H1 (cell line): Measurements from ENCODE around the gene GSTM3.

ENCODE experiments used
- CBX5 ChIP-seq: fragments of 300-800, 300-1000 bp; sonication (generic); IDR thresholded peaks from 2 replicates; pipeline ENCODE4 v1.7.1; 2016; ENCODE audit warnings: antibody characterized with exemption, low read length, low read depth
- POLR2AphosphoS5 ChIP-seq: IDR thresholded peaks from 2 replicates; pipeline ENCODE4 v1.6.1; 2011; ENCODE audit warnings: low read depth, low read length
- SUZ12 ChIP-seq: fragments of 200-600 bp; sonication (generic); IDR thresholded peaks from 2 replicates; pipeline ENCODE4 v1.6.1; 2012; ENCODE audit warnings: mild to moderate bottlenecking, inconsistent platforms, low read length, moderate library complexity, mixed read lengths
- TAF1 ChIP-seq: IDR thresholded peaks from 2 replicates; pipeline ENCODE4 v1.6.1; 2011; ENCODE audit warnings: mild to moderate bottlenecking, low read depth, low read length
- TF ChIP-seq, protein P1 (sequence below), 3 experiments: IDR thresholded peaks; 1 replicate in 2 of 3; 2 replicates in 1 of 3; pipeline versions ENCODE4 v1.5.1 to v1.6.1; 2011; ENCODE audit warnings: low read length in 3 of 3, mild to moderate bottlenecking in 3 of 3, inconsistent platforms in 2 of 3, low read depth in 1 of 3, moderate library complexity in 1 of 3; ENCODE audit not compliant: insufficient read depth in 1 of 3; ENCODE audit errors: control extremely low read depth in 1 of 3

DNA sequence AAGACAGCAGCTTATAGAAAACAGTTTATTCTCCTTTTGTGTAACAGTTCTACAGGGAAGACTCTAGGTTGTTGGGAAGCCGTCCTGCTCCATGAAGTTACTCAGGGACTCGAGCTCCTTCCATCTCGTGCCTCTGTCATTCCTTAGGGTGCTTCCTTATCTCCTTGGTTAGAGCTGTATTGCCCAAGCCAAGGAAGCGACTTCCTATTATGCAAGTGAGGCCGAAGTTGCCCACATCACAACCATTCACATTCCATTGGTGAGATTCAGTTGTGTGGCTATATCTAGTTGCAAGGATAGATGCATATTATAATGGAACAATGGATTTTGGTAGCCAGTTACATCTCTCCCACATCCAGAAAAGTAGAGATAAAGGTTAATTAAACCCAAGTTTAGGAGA lies 19.8 kb downstream of the GSTM3 start:
- TF ChIP-seq POLR2AphosphoS5 (no peak), CBX5 (no peak), TAF1 (no peak), SUZ12 (no peak)
- TF ChIP-seq, protein P1, sequence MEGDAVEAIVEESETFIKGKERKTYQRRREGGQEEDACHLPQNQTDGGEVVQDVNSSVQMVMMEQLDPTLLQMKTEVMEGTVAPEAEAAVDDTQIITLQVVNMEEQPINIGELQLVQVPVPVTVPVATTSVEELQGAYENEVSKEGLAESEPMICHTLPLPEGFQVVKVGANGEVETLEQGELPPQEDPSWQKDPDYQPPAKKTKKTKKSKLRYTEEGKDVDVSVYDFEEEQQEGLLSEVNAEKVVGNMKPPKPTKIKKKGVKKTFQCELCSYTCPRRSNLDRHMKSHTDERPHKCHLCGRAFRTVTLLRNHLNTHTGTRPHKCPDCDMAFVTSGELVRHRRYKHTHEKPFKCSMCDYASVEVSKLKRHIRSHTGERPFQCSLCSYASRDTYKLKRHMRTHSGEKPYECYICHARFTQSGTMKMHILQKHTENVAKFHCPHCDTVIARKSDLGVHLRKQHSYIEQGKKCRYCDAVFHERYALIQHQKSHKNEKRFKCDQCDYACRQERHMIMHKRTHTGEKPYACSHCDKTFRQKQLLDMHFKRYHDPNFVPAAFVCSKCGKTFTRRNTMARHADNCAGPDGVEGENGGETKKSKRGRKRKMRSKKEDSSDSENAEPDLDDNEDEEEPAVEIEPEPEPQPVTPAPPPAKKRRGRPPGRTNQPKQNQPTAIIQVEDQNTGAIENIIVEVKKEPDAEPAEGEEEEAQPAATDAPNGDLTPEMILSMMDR (IDR thresholded peaks at IDR 0.05; ENCODE audit: control extremely low read depth in 1 of 3, insufficient read depth in 1 of 3, low read depth in 1 of 3, low read length in 3 of 3): no peak
